Neuron (in vitro differentiated cells): ENCODE measurements around the gene ADAMTS16.

Experiments
- H2AFZ ChIP-seq: one replicate; pipeline ENCODE4 v1.6.1; 2013; ENCODE audit warnings: low read depth, mild to moderate bottlenecking, inconsistent platforms, low read length, moderate library complexity
- H3K27me3 ChIP-seq: one replicate; pipeline ENCODE4 v1.6.1; 2013; ENCODE audit warnings: low read length; ENCODE audit not compliant: insufficient read depth
- H3K36me3 ChIP-seq: one replicate; pipeline ENCODE4 v1.6.1; 2013; ENCODE audit warnings: low read length; ENCODE audit not compliant: insufficient read depth
- H3K4me1 ChIP-seq: one replicate; pipeline ENCODE4 v1.6.1; 2013; ENCODE audit warnings: low read length; ENCODE audit not compliant: insufficient read depth
- H3K4me3 ChIP-seq: 2 replicates; pipeline ENCODE4 v1.5.1; 2013; ENCODE audit warnings: mild to moderate bottlenecking, low read length, moderate library complexity
- H3K9me3 ChIP-seq: one replicate; pipeline ENCODE4 v1.6.1; 2013; ENCODE audit warnings: low read length

Gene ADAMTS16

GRCh38 chr5:5273976-5274375 is 133.8 kb downstream of the ADAMTS16 start:
- Histone ChIP-seq H3K9me3 (no peaks in the 10 kb centered on the region), H2AFZ (no peak overlapping the region), H3K4me3 (no peak overlapping the region), H3K36me3 (no peaks in the 10 kb centered on the region), H3K4me1 (peaks cover 34% of the 10 kb centered on the region), H3K27me3 (no peaks in the 10 kb centered on the region)

DNA sequence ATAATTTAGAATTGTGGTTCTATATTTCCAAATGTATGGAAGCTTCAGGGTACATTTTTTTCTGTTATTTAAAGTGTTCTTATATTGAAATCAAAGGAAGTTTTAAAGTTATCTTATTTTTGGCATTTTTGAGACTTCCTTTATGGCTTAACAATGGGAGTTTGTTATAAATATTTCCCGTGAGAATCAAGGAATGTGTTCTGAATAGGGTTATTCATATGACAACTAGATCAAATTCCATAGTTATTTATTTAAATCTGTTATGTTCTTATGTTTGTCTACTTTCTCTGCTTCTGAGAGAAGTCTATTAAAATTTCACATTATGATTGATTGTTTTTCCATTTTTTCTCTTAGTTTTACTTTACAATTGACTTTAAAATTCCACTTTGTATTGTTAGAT is 135.1 kb downstream of the ADAMTS16 start:
- no peaks in the 10 kb centered on the region for H3K36me3 ChIP-seq
- no peaks in the 10 kb centered on the region for H3K9me3 ChIP-seq
- no peaks in the 10 kb centered on the region for H3K27me3 ChIP-seq
- peaks cover 25% of the 10 kb centered on the region for H3K4me1 ChIP-seq
- H2AFZ ChIP-seq, result no peak overlapping the region
- no peak overlapping the region for H3K4me3 ChIP-seq

DNA sequence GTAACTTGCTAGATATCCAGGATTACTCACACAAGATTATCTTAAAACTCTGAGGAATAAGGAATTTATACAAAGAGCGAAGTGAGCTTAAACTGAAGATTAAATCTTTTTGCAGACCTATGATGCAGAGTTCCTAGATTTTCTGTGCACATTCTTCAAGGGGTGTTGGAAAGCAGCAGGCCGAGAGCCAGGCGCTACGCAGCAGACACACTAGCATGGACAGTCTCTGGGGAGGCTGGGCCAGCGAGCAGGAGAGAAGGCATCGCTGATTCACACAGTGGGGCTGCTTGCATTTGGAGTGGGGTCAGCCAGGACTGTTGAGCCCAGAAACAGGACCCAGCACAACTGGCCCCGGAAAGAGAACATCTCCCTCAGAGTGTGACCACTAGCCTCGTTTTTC is 136.3 kb downstream of the ADAMTS16 start:
- no peaks in the 10 kb centered on the region for H3K9me3 ChIP-seq
- no peak overlapping the region for H3K4me3 ChIP-seq
- no peak overlapping the region for H2AFZ ChIP-seq
- H3K4me1 ChIP-seq, result peaks cover 17% of the 10 kb centered on the region
- no peaks in the 10 kb centered on the region for H3K27me3 ChIP-seq
- no peaks in the 10 kb centered on the region for H3K36me3 ChIP-seq

DNA sequence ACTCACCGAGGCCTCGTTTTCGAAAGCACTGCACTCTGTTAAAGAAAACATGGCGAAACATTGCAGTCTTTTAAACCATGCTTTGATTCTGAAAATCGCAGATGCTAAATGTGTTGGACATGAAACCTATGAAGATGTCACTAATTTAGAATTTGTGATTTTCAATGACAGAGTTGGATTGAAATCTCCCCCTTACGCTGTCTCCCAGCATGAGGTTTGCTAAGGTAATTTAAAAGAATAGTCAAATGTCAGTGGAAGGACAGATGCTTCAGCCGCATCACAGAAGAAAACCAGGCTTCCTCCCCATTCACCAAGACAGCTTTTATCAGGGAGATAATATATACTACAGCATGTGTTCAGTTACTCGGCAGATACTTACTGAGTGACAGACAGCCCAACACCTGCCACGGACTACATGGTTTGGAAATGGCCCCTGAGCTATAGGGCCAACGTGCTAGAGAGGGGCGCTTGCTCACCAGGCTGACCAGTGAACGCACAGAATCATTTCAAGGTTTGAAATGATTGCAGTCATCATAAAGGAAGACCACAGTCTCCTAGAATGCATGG is 136.9 kb downstream of the ADAMTS16 start:
- H3K9me3 ChIP-seq, result no peaks in the 10 kb centered on the region
- H3K4me3 ChIP-seq, result no peak overlapping the region
- no peaks in the 10 kb centered on the region for H3K27me3 ChIP-seq
- no peak overlapping the region for H2AFZ ChIP-seq
- no peaks in the 10 kb centered on the region for H3K36me3 ChIP-seq
- peaks cover 13% of the 10 kb centered on the region for H3K4me1 ChIP-seq

- no peak overlapping the region for H2AFZ ChIP-seq
- peaks cover 7% of the 10 kb centered on the region for H3K4me1 ChIP-seq
- no peak overlapping the region for H3K4me3 ChIP-seq
- H3K27me3 ChIP-seq, result no peaks in the 10 kb centered on the region
- H3K9me3 ChIP-seq, result no peaks in the 10 kb centered on the region
- no peaks in the 10 kb centered on the region for H3K36me3 ChIP-seq
Measured at GRCh38 chr5:5278201-5278814, 138.2 kb downstream of the ADAMTS16 start.

DNA sequence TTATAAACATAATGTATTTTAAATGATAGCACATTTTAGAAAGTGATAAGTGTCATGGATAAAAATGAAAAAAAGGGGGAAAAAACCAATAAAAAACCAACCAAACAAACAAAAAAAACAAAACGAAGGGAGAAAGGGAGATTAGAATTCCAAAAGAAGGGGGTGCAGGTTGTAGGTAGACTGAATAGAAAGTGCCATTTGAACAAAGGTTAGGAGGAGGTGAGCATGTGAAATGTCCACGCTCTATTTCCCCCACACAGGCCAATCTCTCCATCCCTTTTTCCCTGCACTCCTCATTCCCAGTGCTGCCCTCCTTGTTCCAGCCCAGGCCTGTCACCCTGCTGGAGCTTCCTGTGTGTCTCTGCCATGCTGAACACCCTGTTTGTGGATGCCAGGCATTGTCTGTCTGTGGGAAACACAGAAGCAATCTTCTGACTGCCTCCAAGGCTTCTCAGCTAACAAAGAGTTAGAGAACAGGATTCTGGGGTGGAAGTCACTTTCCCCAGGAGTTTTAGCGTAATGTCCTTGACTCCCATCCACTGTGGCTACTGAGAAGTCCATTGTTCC is 138.8 kb downstream of the ADAMTS16 start:
- Histone ChIP-seq H3K4me3 (no peak overlapping the region), H3K4me1 (peaks cover 7% of the 10 kb centered on the region), H3K9me3 (no peaks in the 10 kb centered on the region), H3K27me3 (no peaks in the 10 kb centered on the region), H3K36me3 (no peaks in the 10 kb centered on the region), H2AFZ (no peak overlapping the region)

DNA sequence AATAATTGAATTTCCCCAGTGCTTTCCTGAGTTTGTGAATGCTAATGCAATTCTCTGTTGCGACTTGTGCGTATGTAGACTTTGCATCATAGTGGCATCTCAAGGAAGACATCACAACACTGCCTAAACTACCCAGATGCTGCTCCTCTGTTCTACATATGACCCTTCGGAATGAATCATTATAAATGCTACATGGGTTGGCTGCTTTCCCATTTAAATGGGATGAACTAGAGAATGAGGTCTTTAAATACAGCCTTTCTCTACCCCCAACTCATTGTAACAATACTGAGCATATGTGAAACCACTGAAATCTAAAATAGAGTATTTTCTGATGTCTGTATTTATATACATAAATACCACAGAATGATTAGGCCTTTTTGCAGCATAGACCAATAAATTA is 145.8 kb downstream of the ADAMTS16 start:
- no peak overlapping the region for H2AFZ ChIP-seq
- no peaks in the 10 kb centered on the region for H3K36me3 ChIP-seq
- H3K4me1 ChIP-seq, result no peaks in the 10 kb centered on the region
- peaks cover 2% of the 10 kb centered on the region for H3K9me3 ChIP-seq
- no peaks in the 10 kb centered on the region for H3K27me3 ChIP-seq
- H3K4me3 ChIP-seq, result no peak overlapping the region

DNA sequence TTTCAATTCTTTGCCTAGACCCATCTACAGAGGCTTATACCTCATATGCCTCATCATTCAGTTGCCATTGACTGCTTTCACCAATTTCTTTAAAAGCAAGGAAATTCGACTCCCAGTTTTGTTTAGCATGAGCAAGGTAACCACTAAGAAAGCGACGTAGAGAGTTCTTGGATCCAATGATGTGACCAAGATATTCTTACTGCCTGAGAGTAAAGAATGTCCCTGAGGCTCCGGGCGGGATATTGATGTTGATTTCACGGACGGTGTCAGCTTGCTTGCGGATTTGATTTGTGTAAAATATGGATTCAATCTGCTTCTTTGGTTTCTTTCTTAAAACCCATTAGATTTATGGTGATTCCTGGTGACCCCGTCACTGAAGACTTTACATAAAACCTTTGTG is 147.3 kb downstream of the ADAMTS16 start:
- H3K4me3 ChIP-seq, result no peak overlapping the region
- H3K4me1 ChIP-seq, result no peaks in the 10 kb centered on the region
- no peaks in the 10 kb centered on the region for H3K36me3 ChIP-seq
- H3K27me3 ChIP-seq, result no peaks in the 10 kb centered on the region
- no peak overlapping the region for H2AFZ ChIP-seq
- peaks cover 2% of the 10 kb centered on the region for H3K9me3 ChIP-seq

- no peaks in the 10 kb centered on the region for H3K36me3 ChIP-seq
- H2AFZ ChIP-seq, result no peak overlapping the region
- peaks cover 2% of the 10 kb centered on the region for H3K9me3 ChIP-seq
- H3K27me3 ChIP-seq, result no peaks in the 10 kb centered on the region
- H3K4me1 ChIP-seq, result no peaks in the 10 kb centered on the region
- H3K4me3 ChIP-seq, result no peak overlapping the region
Measured at GRCh38 chr5:5288201-5288600, 148.1 kb downstream of the ADAMTS16 start.

DNA sequence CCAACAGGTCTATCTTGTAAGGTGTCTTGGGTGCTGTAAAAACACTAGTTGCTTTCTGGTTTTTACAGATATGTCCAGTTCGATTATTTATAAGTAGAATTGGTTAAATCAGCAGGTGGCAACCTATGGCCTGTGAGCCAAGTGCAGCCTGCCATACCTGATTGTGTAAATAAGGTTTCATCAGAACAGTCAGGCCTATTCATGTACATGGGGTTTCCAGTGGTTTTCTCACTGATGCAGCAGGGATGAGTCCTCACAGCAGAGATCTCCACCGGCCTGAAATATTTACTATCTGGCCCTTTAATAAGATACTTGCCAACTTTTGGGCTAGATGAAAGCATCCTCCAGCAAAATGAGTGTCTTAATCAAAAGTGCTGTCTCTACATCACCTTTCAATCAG is 149.4 kb downstream of the ADAMTS16 start:
- Histone ChIP-seq H2AFZ (no peak overlapping the region), H3K4me1 (no peaks in the 10 kb centered on the region), H3K27me3 (no peaks in the 10 kb centered on the region), H3K36me3 (no peaks in the 10 kb centered on the region), H3K4me3 (no peak overlapping the region), H3K9me3 (no peaks in the 10 kb centered on the region)

DNA sequence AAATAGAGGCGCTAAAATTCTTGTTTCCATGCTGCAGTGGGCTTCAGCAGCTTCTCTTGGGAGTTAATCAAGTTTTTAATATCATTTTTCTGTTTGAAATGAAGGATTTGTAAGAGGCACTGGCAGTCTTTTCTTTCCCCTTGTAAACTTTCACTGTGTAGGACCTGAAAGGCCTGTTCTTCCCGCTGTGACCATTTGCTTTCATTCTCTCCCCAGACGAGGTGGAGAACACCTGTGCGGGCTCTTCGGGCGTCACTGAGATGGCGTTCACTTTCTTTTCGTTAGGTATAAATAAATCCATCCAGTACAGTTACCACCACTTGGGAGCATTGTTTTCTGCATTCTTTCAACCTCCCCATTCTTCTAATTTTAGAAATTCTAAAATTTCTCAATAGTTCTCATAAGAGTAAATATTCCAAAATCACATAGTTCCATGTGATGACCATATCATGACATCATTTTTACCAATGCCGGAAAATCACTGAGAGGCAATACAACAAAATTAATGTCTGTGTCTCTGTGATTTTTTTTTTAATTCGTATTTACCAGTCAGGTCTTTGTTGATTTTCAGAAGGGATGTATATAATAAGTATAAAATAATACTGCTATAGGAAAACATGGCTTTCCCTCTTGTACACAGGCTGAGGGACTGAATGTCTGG is 150.7 kb downstream of the ADAMTS16 start:
- Histone ChIP-seq H2AFZ (no peak overlapping the region), H3K4me1 (no peaks in the 10 kb centered on the region), H3K9me3 (no peaks in the 10 kb centered on the region), H3K36me3 (no peaks in the 10 kb centered on the region), H3K27me3 (no peaks in the 10 kb centered on the region), H3K4me3 (no peak overlapping the region)

DNA sequence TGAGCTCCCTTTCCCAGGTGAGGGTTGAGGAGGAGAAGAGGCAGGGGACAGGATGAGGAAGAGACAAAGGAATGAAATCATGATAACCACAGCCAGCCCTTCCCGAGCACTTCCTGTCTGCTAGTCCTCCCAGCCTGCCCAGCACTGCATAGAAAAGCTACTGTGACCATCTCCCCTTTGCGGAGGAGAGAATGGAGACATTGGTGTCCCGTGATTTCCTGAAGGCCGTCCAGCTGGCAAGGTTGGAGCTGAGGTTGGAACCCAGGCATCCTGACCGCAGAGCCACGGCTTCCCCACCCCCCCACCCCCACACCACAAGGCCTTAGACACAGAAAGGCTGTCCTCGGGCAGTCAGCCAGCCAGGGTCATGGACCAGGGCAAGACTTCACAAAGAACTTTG is 151.2 kb downstream of the ADAMTS16 start:
- Histone ChIP-seq H3K4me1 (no peaks in the 10 kb centered on the region), H2AFZ (no peak overlapping the region), H3K4me3 (no peak overlapping the region), H3K27me3 (no peaks in the 10 kb centered on the region), H3K36me3 (no peaks in the 10 kb centered on the region), H3K9me3 (no peaks in the 10 kb centered on the region)

DNA sequence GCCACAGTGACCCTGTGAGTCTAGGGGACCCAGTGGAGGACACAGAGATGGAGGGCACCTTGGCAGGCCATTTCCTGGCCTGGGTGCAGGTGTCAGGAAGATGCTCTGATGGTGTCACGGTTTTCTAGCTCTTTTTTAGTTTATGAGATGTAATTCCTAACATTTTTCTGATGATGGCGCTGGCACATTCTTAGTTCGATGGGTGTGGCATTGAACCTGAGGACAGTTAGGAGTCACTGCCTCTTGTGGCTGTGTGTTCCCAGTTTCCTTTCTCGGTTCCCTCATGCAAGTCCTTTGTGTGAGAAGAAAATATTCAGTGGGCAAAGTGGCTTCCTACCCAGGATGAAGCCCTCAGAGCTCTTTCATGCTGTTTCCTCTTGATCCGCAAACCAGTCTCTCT is 152.9 kb downstream of the ADAMTS16 start:
- Histone ChIP-seq H3K36me3 (no peaks in the 10 kb centered on the region), H2AFZ (no peak overlapping the region), H3K9me3 (no peaks in the 10 kb centered on the region), H3K4me3 (no peak overlapping the region), H3K4me1 (no peaks in the 10 kb centered on the region), H3K27me3 (no peaks in the 10 kb centered on the region)
